HuH-7.5 (cell line): ENCODE data around the gene PTCH2.

Source experiments
- DNase-seq: peaks from one replicate; pipeline ENCODE4 v3.0.0; 2011; ENCODE audit warnings: low spot score

PTCH2 gene

GRCh38 chr1:44842862-44843655 is at the start of gene PTCH2:
PTCH2 (minus strand) TSS chr1:44843253; CDS start chr1:44842932, 321 bp downstream.
- DNase-seq: peak; percentile 76

- DNase-seq: no peak
These were observed 47.0 kb upstream of the PTCH2 start for GRCh38 chr1:44890007-44890406.

DNA sequence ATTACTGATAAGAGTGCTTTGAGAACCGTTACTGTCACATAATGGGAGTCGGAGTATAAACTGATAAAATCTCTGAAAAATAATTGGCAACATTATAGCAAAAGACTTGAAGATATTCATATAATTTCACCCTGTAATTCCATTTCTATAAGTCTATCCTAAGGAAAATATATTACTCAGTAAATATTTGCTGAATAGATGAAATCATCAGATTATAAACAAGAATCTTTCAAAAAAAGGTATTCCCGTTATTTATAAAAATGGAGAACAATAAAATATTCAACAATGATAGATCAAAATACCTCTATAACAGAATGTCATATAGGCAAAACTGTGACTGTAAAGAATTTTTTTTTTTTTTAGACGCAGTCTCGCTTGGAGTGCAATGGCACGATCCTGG is 42.4 kb upstream of the PTCH2 start:
- DNase-seq: no peak

DNA sequence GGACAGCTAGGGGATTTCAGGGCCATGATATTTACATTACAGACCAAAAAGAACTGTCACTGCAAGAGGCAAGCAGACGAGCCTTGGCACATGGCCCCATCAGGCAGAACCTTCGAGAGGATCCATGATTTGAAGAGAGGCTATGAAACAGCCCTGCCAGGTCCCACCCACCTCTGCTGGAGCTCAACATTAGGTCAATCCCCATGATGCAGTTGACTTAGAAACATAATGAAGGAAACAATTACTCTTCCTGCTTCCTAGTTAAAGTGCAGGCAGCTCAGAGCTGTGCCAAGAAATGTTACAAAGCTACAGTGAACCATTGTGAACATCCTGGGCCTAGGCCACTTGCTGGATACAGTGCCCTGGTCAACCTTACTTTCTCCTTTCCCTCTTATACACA is 41.7 kb upstream of the PTCH2 start:
- DNase-seq: no peak

DNA sequence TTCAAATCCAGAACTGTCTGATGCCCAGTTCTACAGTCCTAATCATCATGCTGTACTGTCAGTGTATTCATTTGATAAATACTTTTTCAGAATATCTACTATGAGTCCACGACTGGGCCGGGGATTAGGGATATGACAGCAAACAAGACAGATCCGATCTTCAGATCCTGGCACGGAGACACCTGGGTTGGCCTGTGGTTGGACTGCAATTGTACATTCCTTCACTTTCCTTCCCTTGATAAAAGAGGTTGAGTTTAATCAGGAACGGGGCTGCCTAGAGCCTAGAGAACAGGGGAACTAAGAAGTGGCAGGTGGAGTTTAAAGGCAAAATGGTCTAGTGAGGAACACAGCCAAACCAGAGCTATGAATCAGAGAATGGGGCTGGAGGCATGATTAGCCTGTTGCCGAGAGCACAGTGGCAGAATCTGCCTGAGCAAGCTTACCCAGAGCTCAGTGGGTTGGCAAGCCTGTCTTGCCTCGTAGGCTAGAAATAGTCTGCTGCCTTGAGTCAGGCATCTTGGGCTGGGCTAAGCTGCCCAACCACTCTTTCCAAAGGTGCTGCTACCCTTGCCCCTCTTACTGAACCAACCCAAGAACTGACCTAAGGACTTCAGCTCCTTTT is 38.1 kb upstream of the PTCH2 start:
- no peak for DNase-seq

DNA sequence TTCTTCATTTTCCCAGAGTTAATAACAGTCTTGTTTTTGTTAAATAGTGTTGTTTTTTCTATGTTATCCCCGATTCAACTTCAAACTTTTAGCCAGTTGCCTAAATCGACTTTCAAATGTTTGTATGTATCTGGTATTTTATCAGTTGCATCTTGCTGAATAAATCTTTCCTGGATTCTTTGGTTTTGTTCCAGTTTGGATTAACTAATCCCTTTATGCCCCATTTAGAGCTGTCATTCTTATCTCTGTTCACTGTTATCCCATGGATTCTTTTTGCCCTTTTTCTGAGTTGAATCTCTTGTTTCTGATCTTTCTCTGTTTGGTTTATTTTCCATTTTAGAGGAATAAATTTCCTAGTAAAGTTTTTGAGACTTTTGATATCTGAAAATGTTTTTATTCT is 31.1 kb upstream of the PTCH2 start:
- DNase-seq: no peak

- DNase-seq: no peak
These were observed 27.0 kb upstream of the PTCH2 start for GRCh38 chr1:44870096-44870495.

- no peak for DNase-seq
These were observed 24.7 kb upstream of the PTCH2 start for GRCh38 chr1:44867801-44868200.

DNA sequence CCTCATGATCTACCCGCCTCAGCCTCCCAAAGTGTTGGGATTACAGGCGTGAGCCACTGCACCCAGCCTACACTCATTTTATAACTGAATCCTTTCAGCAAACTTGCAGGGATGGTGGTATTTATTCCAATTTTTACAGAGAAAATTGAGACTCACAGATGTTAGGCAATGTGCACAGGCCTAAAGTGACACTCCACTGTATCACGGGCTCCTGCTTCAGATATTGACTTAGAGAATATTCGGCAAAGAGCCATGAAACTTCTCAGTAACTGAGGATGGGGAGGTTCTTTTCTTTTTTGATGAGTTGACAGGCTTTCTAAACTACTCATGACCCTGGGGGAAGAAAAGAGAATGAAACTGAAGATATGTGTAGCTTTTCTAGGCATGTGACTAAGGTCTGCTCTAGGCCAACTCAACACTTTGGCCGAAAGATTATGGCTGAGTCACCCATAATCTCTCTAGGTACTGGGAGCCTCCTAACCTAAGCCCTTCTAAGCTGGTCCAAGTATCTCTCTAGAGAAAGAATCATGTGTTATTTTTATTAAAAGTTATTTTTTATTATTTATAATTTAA is 19.9 kb upstream of the PTCH2 start:
- DNase-seq: no peak

DNA sequence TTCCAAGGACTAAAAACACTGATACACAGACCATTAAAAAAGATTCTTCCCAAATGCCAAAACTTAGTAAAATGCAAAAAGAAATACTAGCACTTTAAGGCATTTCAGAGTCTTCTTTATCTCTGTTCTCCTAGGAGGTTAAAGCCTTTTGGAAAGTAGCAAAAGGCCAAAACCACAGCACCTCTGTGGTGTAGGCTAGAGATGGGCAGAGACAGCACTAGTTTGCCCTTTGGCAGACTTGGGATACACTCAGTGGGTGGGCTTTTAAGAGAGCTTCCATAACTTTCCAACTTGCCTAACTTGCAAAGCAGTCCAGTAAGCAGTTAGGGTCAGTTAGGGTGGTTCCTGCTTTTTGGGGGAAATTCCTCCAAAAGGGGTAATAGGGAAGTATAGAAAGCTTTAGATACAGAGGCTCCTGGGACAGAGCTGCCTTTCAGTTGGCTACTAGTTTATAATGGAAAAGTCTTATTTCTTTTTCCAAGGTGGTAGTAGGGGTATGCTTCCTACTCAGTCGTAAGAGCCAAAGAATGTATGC is 17.9 kb upstream of the PTCH2 start:
- DNase-seq: no peak

- DNase-seq: no peak
These were observed 17.3 kb upstream of the PTCH2 start for GRCh38 chr1:44860331-44860730.

DNA sequence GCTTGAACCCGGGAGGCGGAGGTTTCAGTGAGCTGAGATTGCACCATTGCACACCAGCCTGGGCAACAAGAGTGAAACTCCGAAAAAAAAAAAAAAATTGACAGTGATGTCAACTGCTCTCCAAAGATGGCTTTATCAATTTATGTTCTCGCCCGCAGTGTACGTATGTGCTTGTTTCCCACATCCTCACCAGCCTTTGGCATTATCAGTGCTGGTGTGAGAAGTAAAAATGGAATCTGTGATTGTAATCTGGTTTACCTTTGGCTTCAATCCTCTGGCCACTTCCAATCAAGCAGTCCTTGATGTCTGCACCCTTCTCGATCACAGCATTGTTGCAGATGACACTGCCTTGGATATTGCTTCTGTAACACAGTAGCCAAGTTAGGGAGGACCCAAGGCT is 14.4 kb upstream of the PTCH2 start:
- no peak for DNase-seq

- DNase-seq: no peak
These were observed 12.7 kb upstream of the PTCH2 start for GRCh38 chr1:44855742-44856141.

GRCh38 chr1:44854970-44855369 is 11.9 kb upstream of the PTCH2 start:
- DNase-seq: no peak

- DNase-seq: no peak
These were observed 10.1 kb upstream of the PTCH2 start for GRCh38 chr1:44853201-44853600.

DNA sequence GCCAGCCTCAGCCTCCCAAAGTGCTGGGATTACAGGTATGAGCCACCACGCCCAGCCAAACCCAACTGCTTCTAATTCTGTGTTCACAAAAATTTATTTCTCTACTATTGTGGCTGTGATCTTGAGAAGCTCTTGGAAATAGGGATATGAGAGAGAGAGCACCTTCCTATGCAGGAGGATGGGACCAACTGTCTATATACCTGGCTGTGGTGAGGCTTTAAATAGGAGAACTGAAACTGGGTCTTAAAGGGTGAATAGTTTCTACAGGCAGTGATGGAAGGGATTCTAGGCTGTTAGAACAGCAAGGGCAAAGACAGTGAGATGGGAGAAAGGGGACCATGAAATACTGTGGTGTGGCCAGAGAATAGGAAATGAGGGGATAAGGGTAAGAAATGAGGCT is 8.3 kb upstream of the PTCH2 start:
- DNase-seq: no peak

- DNase-seq: no peak
These were observed 6.6 kb upstream of the PTCH2 start for GRCh38 chr1:44849575-44850132.

- DNase-seq: no peak
These were observed 5.6 kb upstream of the PTCH2 start for GRCh38 chr1:44848456-44849181.

- no peak for DNase-seq
These were observed 4.8 kb upstream of the PTCH2 start for GRCh38 chr1:44847845-44848244.

DNA sequence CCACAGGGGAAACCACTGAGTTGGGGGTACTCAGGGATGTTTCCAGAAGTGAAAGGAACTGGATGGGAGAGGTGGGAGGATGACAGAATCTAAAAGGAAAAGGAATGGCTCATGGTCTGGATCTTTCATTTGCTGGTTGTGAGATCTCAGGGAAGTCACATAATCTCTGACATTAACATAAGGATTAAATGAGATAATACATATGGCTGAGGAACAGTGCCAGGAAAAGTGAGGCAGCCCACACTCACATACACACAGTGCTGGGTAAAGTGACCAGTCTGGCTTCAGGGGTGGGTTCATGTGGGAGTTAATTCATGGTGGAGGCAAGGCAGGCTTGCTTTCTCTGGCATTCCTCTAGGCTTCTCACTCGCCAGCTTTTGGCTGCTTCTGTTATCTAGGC is 3.9 kb upstream of the PTCH2 start:
- no peak for DNase-seq

DNA sequence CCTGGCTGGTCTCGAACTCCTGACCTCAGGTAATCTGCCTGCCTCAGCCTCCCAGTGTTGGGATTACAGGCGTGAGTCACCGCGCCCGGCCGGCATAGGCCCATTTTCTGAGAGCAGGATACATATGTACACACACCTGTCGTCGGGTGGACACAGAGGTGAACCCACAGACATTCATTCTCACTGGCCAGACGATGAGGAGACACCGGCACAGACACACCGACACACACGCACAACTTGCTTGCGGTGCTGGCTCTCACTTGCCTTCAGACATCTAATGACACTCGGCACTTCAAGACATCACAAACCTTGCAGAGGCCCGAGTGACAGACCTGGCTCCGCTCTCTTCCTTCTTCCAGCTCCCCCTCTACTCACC is 579 bp downstream of the PTCH2 start:
- DNase-seq: no peak

GRCh38 chr1:44839576-44839975 is 3.5 kb downstream of the PTCH2 start:
- DNase-seq: no peak
